H9 (cell line): Measurements from ENCODE around the gene ASMT. TPM values are rescaled to one million over a fixed set of nuclear protein-coding genes. Genes with fewer than 3 reads are reported as not detected.
A peak's percentile ranks its signal among the peaks of the same experiment; 100 is the strongest.

ENCODE experiments used
- DNase-seq: peaks from one replicate; pipeline ENCODE4 v3.0.0-alpha.2; 2017
- H2AFZ ChIP-seq: one replicate; pipeline ENCODE4 v1.6.1; 2013; ENCODE audit warnings: mild to moderate bottlenecking, low read length, control low read depth, moderate library complexity
- H2AK5ac ChIP-seq: 2 replicates; pipeline ENCODE4 v1.6.1; 2013; ENCODE audit warnings: low read length, control low read depth, mixed read lengths; ENCODE audit not compliant: insufficient read length
- H2BK120ac ChIP-seq: one replicate; pipeline ENCODE4 v1.6.1; 2013; ENCODE audit warnings: low read depth, mild to moderate bottlenecking, low read length, control low read depth, inconsistent platforms; ENCODE audit not compliant: poor library complexity, severe bottlenecking
- H2BK12ac ChIP-seq: 2 replicates; pipeline ENCODE4 v1.6.1; 2013; ENCODE audit warnings: low read length, control low read depth, mixed read lengths, low read depth; ENCODE audit not compliant: insufficient read length
- H2BK15ac ChIP-seq: 2 replicates; pipeline ENCODE4 v1.6.1; 2013; ENCODE audit warnings: low read depth, low read length, control low read depth
- H2BK20ac ChIP-seq: one replicate; pipeline ENCODE4 v1.6.1; 2013; ENCODE audit warnings: low read depth, mild to moderate bottlenecking, low read length, control low read depth, inconsistent platforms; ENCODE audit not compliant: poor library complexity, severe bottlenecking
- H2BK5ac ChIP-seq: 2 replicates; pipeline ENCODE4 v1.6.1; 2013; ENCODE audit warnings: low read length, control low read depth, mixed read lengths; ENCODE audit not compliant: insufficient read length
- H3K14ac ChIP-seq: 2 replicates; pipeline ENCODE4 v1.6.1; 2013; ENCODE audit warnings: low read length, control low read depth; ENCODE audit not compliant: insufficient read depth
- H3K18ac ChIP-seq: 2 replicates; pipeline ENCODE4 v1.6.1; 2013; ENCODE audit warnings: low read depth, mild to moderate bottlenecking, mixed read lengths, low read length, control low read depth; ENCODE audit not compliant: insufficient read length
- H3K23ac ChIP-seq: 2 replicates; pipeline ENCODE4 v1.6.1; 2013; ENCODE audit warnings: low read length, control low read depth, mixed read lengths, low read depth; ENCODE audit not compliant: insufficient read length
- H3K23me2 ChIP-seq: 2 replicates; pipeline ENCODE4 v1.6.1; 2013; ENCODE audit warnings: low read depth, mild to moderate bottlenecking, mixed read lengths, low read length, control low read depth; ENCODE audit not compliant: insufficient read length, poor library complexity, severe bottlenecking
- H3K27ac ChIP-seq: 2 replicates; pipeline ENCODE4 v1.5.1; 2013; ENCODE audit warnings: low read length, control low read depth, mixed read lengths, low read depth; ENCODE audit not compliant: insufficient read length
- H3K27me3 ChIP-seq: 2 replicates; pipeline ENCODE4 v1.6.1; 2013; ENCODE audit warnings: low read length, control low read depth, inconsistent platforms; ENCODE audit not compliant: insufficient read depth
- H3K4ac ChIP-seq: 2 replicates; pipeline ENCODE4 v1.6.1; 2013; ENCODE audit warnings: low read depth, mild to moderate bottlenecking, control low read depth, inconsistent platforms, low read length, moderate library complexity
- H3K4me1 ChIP-seq: 2 replicates; pipeline ENCODE4 v1.6.1; 2013; ENCODE audit warnings: low read length, control low read depth, inconsistent platforms; ENCODE audit not compliant: insufficient read depth
- H3K4me2 ChIP-seq: 2 replicates; pipeline ENCODE4 v1.6.1; 2013; ENCODE audit warnings: low read length, control low read depth, mixed read lengths; ENCODE audit not compliant: insufficient read length, insufficient read depth
- H3K56ac ChIP-seq: 2 replicates; pipeline ENCODE4 v1.6.1; 2013; ENCODE audit warnings: low read depth, mild to moderate bottlenecking, mixed read lengths, low read length, control low read depth; ENCODE audit not compliant: insufficient read length
- H3K79me1 ChIP-seq: 2 replicates; pipeline ENCODE4 v1.6.1; 2013; ENCODE audit warnings: low read depth, mild to moderate bottlenecking, moderate library complexity, low read length, control low read depth, inconsistent platforms; ENCODE audit not compliant: insufficient read depth, poor library complexity, severe bottlenecking
- H3K79me2 ChIP-seq: 2 replicates; pipeline ENCODE4 v1.6.1; 2013; ENCODE audit warnings: low read length, control low read depth, inconsistent platforms; ENCODE audit not compliant: insufficient read depth
- H3K9ac ChIP-seq: 2 replicates; pipeline ENCODE4 v1.6.1; 2013; ENCODE audit warnings: low read length, control low read depth, mixed read lengths; ENCODE audit not compliant: insufficient read length; ENCODE audit errors: extremely low read depth
- H3K9me3 ChIP-seq: one replicate; pipeline ENCODE4 v1.6.1; 2013; ENCODE audit warnings: low read depth, low read length, inconsistent platforms; ENCODE audit not compliant: control insufficient read depth
- H3T11ph ChIP-seq: one replicate; pipeline ENCODE4 v1.6.1; 2013; ENCODE audit warnings: mild to moderate bottlenecking, low read length, control low read depth, inconsistent platforms
- H4K20me1 ChIP-seq: one replicate; pipeline ENCODE4 v1.6.1; 2013; ENCODE audit not compliant: control insufficient read depth, insufficient read length, insufficient read depth
- H4K5ac ChIP-seq: 2 replicates; pipeline ENCODE4 v1.6.1; 2013; ENCODE audit warnings: low read depth, mild to moderate bottlenecking, mixed read lengths, low read length, control low read depth; ENCODE audit not compliant: insufficient read length
- H4K8ac ChIP-seq: replicated peaks from 2 replicates; pipeline ENCODE4 v1.6.1; 2013; ENCODE audit warnings: low read length, control low read depth, mixed read lengths, low read depth; ENCODE audit not compliant: insufficient read length
- H4K91ac ChIP-seq: 2 replicates; pipeline ENCODE4 v1.6.1; 2013; ENCODE audit warnings: low read depth, mild to moderate bottlenecking, moderate library complexity, mixed read lengths, low read length, control low read depth; ENCODE audit not compliant: insufficient read length
- H3K27ac Mint-ChIP-seq, 3 experiments: 2 replicates in 2 of 3; 3 replicates in 1 of 3; pipeline ENCODE4 v1.8.0; 2020 to 2021; ENCODE audit warnings: mixed read lengths in 3 of 3, mild to moderate bottlenecking in 1 of 3, moderate library complexity in 1 of 3
- H3K27me3 Mint-ChIP-seq: 2 replicates; pipeline ENCODE4 v1.8.0; 2021; ENCODE audit warnings: low read depth, mild to moderate bottlenecking, moderate library complexity, mixed read lengths
- H3K36me3 Mint-ChIP-seq, 3 experiments: 2 replicates in 2 of 3; 3 replicates in 1 of 3; pipeline ENCODE4 v1.8.0; 2020 to 2021; ENCODE audit warnings: low read depth in 3 of 3, mixed read lengths in 3 of 3; ENCODE audit not compliant: insufficient read depth in 1 of 3
- H3K4me1 Mint-ChIP-seq, 2 experiments: 2 replicates each; pipeline ENCODE4 v1.8.0; 2020; ENCODE audit warnings: mixed read lengths in 2 of 2
- H3K4me3 Mint-ChIP-seq, 2 experiments: 2 replicates in 1 of 2; 3 replicates in 1 of 2; pipeline ENCODE4 v1.8.0; 2020 to 2021; ENCODE audit warnings: mild to moderate bottlenecking in 2 of 2, mixed read lengths in 2 of 2, moderate library complexity in 1 of 2
- H3K9me3 Mint-ChIP-seq, 2 experiments: 2 replicates in 1 of 2; 3 replicates in 1 of 2; pipeline ENCODE4 v1.8.0; 2020; ENCODE audit warnings: mild to moderate bottlenecking in 2 of 2, mixed read lengths in 2 of 2, moderate library complexity in 1 of 2
- WGBS: extraction: QIAGEN DNeasy Blood & Tissue Kit; methylation state at CpG from one replicate; pipeline ENCODE4 v1.1.7; 2013; ENCODE audit warnings: missing lambda C conversion rate, low lambda C conversion rate, mixed read lengths; ENCODE audit not compliant: insufficient read length; ENCODE audit errors: extremely low coverage; 5-methylcytosine and 5-hydroxymethylcytosine counted together
- total RNA-seq: library from RNA; stranded (reverse); gene quantifications from 2 replicates; pipeline ENCODE4 v1.2.1, GENCODE V29; 2021
- TF ChIP-seq, protein P1 (sequence below): fragments of 200-600 bp; sonication (generic); conservative IDR thresholded peaks from 3 replicates; pipeline ENCODE4 v1.8.0; 2021; ENCODE audit warnings: antibody characterized with exemption, mild to moderate bottlenecking

ASMT gene
- total RNA-seq, 1 experiment from 2014 or later, result 1.4 TPM

DNA sequence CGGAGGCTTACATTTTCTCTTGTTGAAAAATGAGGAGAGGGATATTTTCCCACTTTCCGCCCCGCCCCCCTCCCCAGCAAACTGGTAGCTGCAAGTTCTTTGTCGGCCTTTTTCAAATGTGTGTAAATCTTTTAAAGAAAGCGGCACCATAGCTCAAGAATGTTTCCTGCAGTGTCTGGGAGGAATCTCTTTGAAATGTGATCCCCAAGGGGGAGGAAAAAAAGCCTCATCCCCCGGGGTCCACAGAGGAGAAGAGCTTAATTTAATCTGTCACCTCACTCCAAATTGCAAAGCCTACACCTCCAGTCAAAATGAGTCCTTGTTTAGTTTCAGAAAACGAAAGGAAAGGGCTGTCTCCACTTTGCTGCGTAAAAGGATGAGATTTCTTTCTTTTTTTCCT is 34.8 kb downstream of the ASMT start:
- peaks cover 23% of the 10 kb centered on the region for H3K27me3 Mint-ChIP-seq
- no peaks in the 10 kb centered on the region for H3K79me1 ChIP-seq
- no peaks in the 10 kb centered on the region for H3K27me3 ChIP-seq
- H2BK120ac ChIP-seq, result no peak overlapping the region
- H3K4me3 Mint-ChIP-seq, result peak overlapping the region; percentile 21 to 58; a peak in 4 of 5 replicates
- TF ChIP-seq, protein P1, sequence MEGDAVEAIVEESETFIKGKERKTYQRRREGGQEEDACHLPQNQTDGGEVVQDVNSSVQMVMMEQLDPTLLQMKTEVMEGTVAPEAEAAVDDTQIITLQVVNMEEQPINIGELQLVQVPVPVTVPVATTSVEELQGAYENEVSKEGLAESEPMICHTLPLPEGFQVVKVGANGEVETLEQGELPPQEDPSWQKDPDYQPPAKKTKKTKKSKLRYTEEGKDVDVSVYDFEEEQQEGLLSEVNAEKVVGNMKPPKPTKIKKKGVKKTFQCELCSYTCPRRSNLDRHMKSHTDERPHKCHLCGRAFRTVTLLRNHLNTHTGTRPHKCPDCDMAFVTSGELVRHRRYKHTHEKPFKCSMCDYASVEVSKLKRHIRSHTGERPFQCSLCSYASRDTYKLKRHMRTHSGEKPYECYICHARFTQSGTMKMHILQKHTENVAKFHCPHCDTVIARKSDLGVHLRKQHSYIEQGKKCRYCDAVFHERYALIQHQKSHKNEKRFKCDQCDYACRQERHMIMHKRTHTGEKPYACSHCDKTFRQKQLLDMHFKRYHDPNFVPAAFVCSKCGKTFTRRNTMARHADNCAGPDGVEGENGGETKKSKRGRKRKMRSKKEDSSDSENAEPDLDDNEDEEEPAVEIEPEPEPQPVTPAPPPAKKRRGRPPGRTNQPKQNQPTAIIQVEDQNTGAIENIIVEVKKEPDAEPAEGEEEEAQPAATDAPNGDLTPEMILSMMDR, result no peak
- no peak overlapping the region for H4K91ac ChIP-seq
- peaks cover 3% of the 10 kb centered on the region; the same call in 1 of the 2 replicates for H3K4me1 ChIP-seq
- no peak overlapping the region for H3K27ac ChIP-seq
- H3K4ac ChIP-seq, result no peak overlapping the region
- H2BK12ac ChIP-seq, result no peak overlapping the region
- H2AK5ac ChIP-seq, result no peak overlapping the region
- H2BK15ac ChIP-seq, result no peak overlapping the region
- H3K4me2 ChIP-seq, result peak overlapping the region; percentile 21
- H2BK20ac ChIP-seq, result no peak overlapping the region
- peaks cover 28 to 38% of the 10 kb centered on the region in 2 experiments for H3K9me3 Mint-ChIP-seq
- no peak overlapping the region for H4K8ac ChIP-seq
- peaks cover 12 to 26% (median 19%) of the 10 kb centered on the region in 3 experiments for H3K36me3 Mint-ChIP-seq
- peaks cover 6 to 19% of the 10 kb centered on the region in 2 experiments for H3K4me1 Mint-ChIP-seq
- no peak overlapping the region for H3K18ac ChIP-seq
- no peaks in the 10 kb centered on the region for H3K23me2 ChIP-seq
- H2AFZ ChIP-seq, result no peak overlapping the region
- no peak overlapping the region for H3K23ac ChIP-seq
- H2BK5ac ChIP-seq, result no peak overlapping the region
- H4K5ac ChIP-seq, result no peak overlapping the region
- DNase-seq, result peak; percentile 71
- no peak overlapping the region for H3K14ac ChIP-seq
- H3K9ac ChIP-seq, result no peak overlapping the region
- no CpG with 5 or more reads among the region's 8 CpGs for WGBS
- peaks cover 7% of the 10 kb centered on the region for H3K9me3 ChIP-seq
- H3K27ac Mint-ChIP-seq, result peak overlapping the region in 1 of 3 experiments; percentile 68; a peak in 3 of 7 replicates
- no peak overlapping the region for H3T11ph ChIP-seq
- no peaks in the 10 kb centered on the region for H3K79me2 ChIP-seq
- no peak overlapping the region for H3K56ac ChIP-seq
- no peaks in the 10 kb centered on the region for H4K20me1 ChIP-seq
